ENCODE measurements around the gene USP37. TPM values are rescaled to one million over a fixed set of nuclear protein-coding genes. Genes with fewer than 3 reads are reported as not detected.

USP37 gene
- total and polyA plus RNA-seq, 2 of the 13 experiments (the other 11 are each of a cell fraction or from before 2014, with no cell fraction given): 6.5 to 30.6 TPM

- TF ChIP-seq HINFP (CRISPR knock-in tag; IDR thresholded peaks at IDR 0.05; ENCODE audit: low read depth) (peak; percentile 93), ZNF740 (CRISPR knock-in tag; IDR thresholded peaks at IDR 0.05) (no peak), ZNF121 (CRISPR knock-in tag; IDR thresholded peaks at IDR 0.05) (peak; percentile 27; the same call in 1 of the 2 replicates), NR0B2 (CRISPR knock-in tag; IDR thresholded peaks at IDR 0.05) (no peak; the same call in none of the 2 replicates), HNRNPUL1 (IDR thresholded peaks at IDR 0.05; ENCODE audit: low read depth, low read length) (no peak), PATZ1 (CRISPR knock-in tag; IDR thresholded peaks at IDR 0.05) (peak; percentile 98), ATF3 (CRISPR knock-in tag; IDR thresholded peaks at IDR 0.05) (no peak; the same call in 1 of the 2 replicates), THYN1 (CRISPR knock-in tag; IDR thresholded peaks at IDR 0.05; ENCODE audit: borderline replicate concordance, low read depth) (no peak), TBL1XR1 (IDR thresholded peaks at IDR 0.05; ENCODE audit: borderline replicate concordance, low read length, partially characterized antibody) (peak; percentile 16), YY1 (IDR thresholded peaks at IDR 0.05; ENCODE audit: insufficient read depth, insufficient replicate concordance, low read depth, low read length) (peak; percentile 74), ZNF761 (CRISPR knock-in tag; conservative IDR thresholded peaks at IDR 0.05) (peak; percentile 94), SRY (CRISPR knock-in tag; IDR thresholded peaks at IDR 0.05) (peak; percentile 86; the same call in 1 of the 2 replicates), ZSCAN12 (CRISPR knock-in tag; IDR thresholded peaks at IDR 0.05) (no peak), TRIM22 (IDR thresholded peaks at IDR 0.05) (no peak), PTBP1 (IDR thresholded peaks at IDR 0.05; ENCODE audit: low read depth, low read length, poor library complexity, severe bottlenecking) (no peak), NR1H2 (CRISPR knock-in tag; IDR thresholded peaks at IDR 0.05; ENCODE audit: borderline replicate concordance, low read depth) (no peak), HMGXB4 (CRISPR knock-in tag; IDR thresholded peaks at IDR 0.05; ENCODE audit: borderline replicate concordance in 1 of 2, low read depth in 1 of 2) (peak; percentile 71 to 80; a peak in 3 of 4 replicates), ZNF253 (CRISPR knock-in tag; IDR thresholded peaks at IDR 0.05; ENCODE audit: borderline replicate concordance) (no peak)
Observed at GRCh38 chr2:218400930-218401881, 166.9 kb downstream of the USP37 start (continued).

Data from HepG2 (cell line).